ENCODE data around the gene URM1. TPM values are rescaled to one million over a fixed set of nuclear protein-coding genes. Genes with fewer than 3 reads are reported as not detected.

The URM1 gene
- total RNA-seq = 10 to 100 TPM; 38.7 to 55.8 (median 52.5) TPM
- 29.5 TPM for total RNA-seq (2013)
- 27.3 to 84.0 (median 43.4) reads per million in 29 experiments for total RNA-seq

GRCh38 chr9:128370752-128371629 lies at the start of gene URM1:
URM1 (plus strand) TSS chr9:128371374; CDS start chr9:128371381, 7 bp downstream.
- DNase-seq = peak; percentile 92 to 98 (median 96)
- peak within 1 kb of the TSS; percentile 82 for H3K27ac ChIP-seq (ENCODE audit: low read length)
- Mint-ChIP-seq H3K27ac (peak within 1 kb of the TSS; percentile 96 to 97), H3K36me3 (peaks cover 8% of the 10 kb centered on the region), H3K9me3 (no peaks in the 10 kb centered on the region), H3K4me1 (peaks cover 37 to 42% (median 38%) of the 10 kb centered on the region in 3 donors), H3K27me3 (no peaks in the 10 kb centered on the region), H3K4me3 (peak within 1 kb of the TSS; percentile 87 to 95 (median 95))
- CTCF ChIA-PET = interaction anchor here in 1 of 2 donors (0.5 to 2.0 kb wide), 6 partner anchors 8 to 1728 kb away, joined by 3 to 14 read pairs (median 4); partner anchors contain the start of gene CERCAM
- peak; percentile 95 to 98 (median 96) for ATAC-seq (replicated peaks in 1 of 4)
- H3K27me3 ChIP-seq (replicated peaks in 1 of 2; ENCODE audit: control insufficient read depth in 2 of 2, extremely low read depth in 1 of 2, insufficient read depth in 2 of 2, low read length in 1 of 2) = peaks cover 0 to 4% of the 10 kb centered on the region in 2 experiments
- peaks cover 6 to 19% of the 10 kb centered on the region in 2 donors for H3K36me3 ChIP-seq (ENCODE audit: control insufficient read depth in 2 of 2, extremely low read depth in 1 of 2, insufficient read depth in 1 of 2, low read length in 1 of 2)
- H3K4me3 ChIP-seq (ENCODE audit: control insufficient read depth in 1 of 2, extremely low read depth in 1 of 2, low read length in 1 of 2) = peak within 1 kb of the TSS; percentile 82 to 89
- H3K9me3 ChIP-seq = no peaks in the 10 kb centered on the region
- H3K4me1 ChIP-seq (ENCODE audit: control insufficient read depth in 1 of 2, extremely low read depth in 1 of 2, insufficient read depth in 2 of 2, low read length in 2 of 2) = peaks cover 6 to 29% of the 10 kb centered on the region in 2 experiments
- POLR2A ChIA-PET = interaction anchor here (0.6 to 0.7 kb wide), 5 partner anchors 18 to 1324 kb away, joined by 3 to 7 read pairs (median 3); no protein-coding TSS in a partner anchor
- under 1% methylated on average over 40 of the region's 55 CpGs for WGBS (ENCODE audit: insufficient coverage)

GRCh38 chr9:128321879-128322403 lies 49.2 kb upstream of the URM1 start:
- H3K4me1 ChIP-seq (ENCODE audit: control insufficient read depth in 1 of 2, extremely low read depth in 1 of 2, insufficient read depth in 2 of 2, low read length in 2 of 2) = peaks cover 8 to 37% of the 10 kb centered on the region in 2 experiments
- Mint-ChIP-seq H3K9me3 (no peaks in the 10 kb centered on the region), H3K4me3 (peak overlapping the region; percentile 90 to 97 (median 95)), H3K36me3 (peaks cover 15% of the 10 kb centered on the region), H3K4me1 (peaks cover 26 to 42% (median 37%) of the 10 kb centered on the region in 3 donors), H3K27ac (peak overlapping the region; percentile 97 to 100), H3K27me3 (no peaks in the 10 kb centered on the region)
- H3K36me3 ChIP-seq (ENCODE audit: control insufficient read depth in 2 of 2, extremely low read depth in 1 of 2, insufficient read depth in 1 of 2, low read length in 1 of 2) = peaks cover 0 to 30% of the 10 kb centered on the region in 2 donors
- H3K27ac ChIP-seq (ENCODE audit: low read length) = peak overlapping the region; percentile 83
- no peaks in the 10 kb centered on the region for H3K27me3 ChIP-seq (replicated peaks in 1 of 2; ENCODE audit: control insufficient read depth in 2 of 2, extremely low read depth in 1 of 2, insufficient read depth in 2 of 2, low read length in 1 of 2)
- H3K4me3 ChIP-seq (ENCODE audit: control insufficient read depth in 1 of 2, extremely low read depth in 1 of 2, low read length in 1 of 2) = peak overlapping the region; percentile 77 to 80
- H3K9me3 ChIP-seq = no peaks in the 10 kb centered on the region
- WGBS (ENCODE audit: insufficient coverage) = 1% methylated on average over 21 of the region's 21 CpGs
- DNase-seq (no peak), ATAC-seq (replicated peaks in 1 of 4) (no peak)
- ChIA-PET CTCF (no interaction called here), POLR2A (no interaction called here)

- WGBS (ENCODE audit: insufficient coverage) = under 1% methylated on average over 78 of the region's 83 CpGs
- peaks cover 13% of the 10 kb centered on the region for H3K36me3 Mint-ChIP-seq
- H3K4me1 Mint-ChIP-seq = peaks cover 26 to 42% (median 37%) of the 10 kb centered on the region in 3 donors
- no peaks in the 10 kb centered on the region for H3K27me3 ChIP-seq (replicated peaks in 1 of 2; ENCODE audit: control insufficient read depth in 2 of 2, extremely low read depth in 1 of 2, insufficient read depth in 2 of 2, low read length in 1 of 2)
- H3K9me3 ChIP-seq = no peaks in the 10 kb centered on the region
- peak within 1 kb of the TSS; percentile 97 to 100 for H3K27ac Mint-ChIP-seq
- DNase-seq (peak; percentile 84 to 96 (median 90)), ATAC-seq (replicated peaks in 1 of 4) (peak; percentile 90 to 92 (median 91))
- peak within 1 kb of the TSS; percentile 83 for H3K27ac ChIP-seq (ENCODE audit: low read length)
- H3K9me3 Mint-ChIP-seq = no peaks in the 10 kb centered on the region
- peak within 1 kb of the TSS; percentile 90 to 97 (median 95) for H3K4me3 Mint-ChIP-seq
- no peaks in the 10 kb centered on the region for H3K27me3 Mint-ChIP-seq
- ChIA-PET CTCF (no interaction called here), POLR2A (no interaction called here)
- H3K4me3 ChIP-seq (ENCODE audit: control insufficient read depth in 1 of 2, extremely low read depth in 1 of 2, low read length in 1 of 2) = peak within 1 kb of the TSS; percentile 77 to 80
- peaks cover 8 to 37% of the 10 kb centered on the region in 2 experiments for H3K4me1 ChIP-seq (ENCODE audit: control insufficient read depth in 1 of 2, extremely low read depth in 1 of 2, insufficient read depth in 2 of 2, low read length in 2 of 2)
- H3K36me3 ChIP-seq (ENCODE audit: control insufficient read depth in 2 of 2, extremely low read depth in 1 of 2, insufficient read depth in 1 of 2, low read length in 1 of 2) = peaks cover 0 to 24% of the 10 kb centered on the region in 2 donors
Observed at GRCh38 chr9:128322404-128323211, 48.6 kb upstream of the URM1 start, which contains the start of the genes COQ4 and TRUB2. COQ4 (plus strand) TSS chr9:128322839; CDS start chr9:128322859, 20 bp downstream. TRUB2 (minus strand) TSS chr9:128322447; CDS start chr9:128322408, 39 bp downstream.

- 0% methylated on average over 1 of the region's 16 CpGs for WGBS (ENCODE audit: insufficient coverage)
- no peak for ATAC-seq (replicated peaks in 1 of 4)
- Mint-ChIP-seq H3K36me3 (peaks cover 16% of the 10 kb centered on the region), H3K27me3 (no peaks in the 10 kb centered on the region), H3K4me3 (peak overlapping the region; percentile 90 to 97 (median 95)), H3K27ac (peak overlapping the region; percentile 97 to 100), H3K9me3 (no peaks in the 10 kb centered on the region), H3K4me1 (peaks cover 26 to 42% (median 37%) of the 10 kb centered on the region in 3 donors)
- H3K9me3 ChIP-seq = no peaks in the 10 kb centered on the region
- peaks cover 0 to 23% of the 10 kb centered on the region in 2 donors for H3K36me3 ChIP-seq (ENCODE audit: control insufficient read depth in 2 of 2, extremely low read depth in 1 of 2, insufficient read depth in 1 of 2, low read length in 1 of 2)
- ChIA-PET POLR2A (no interaction called here), CTCF (no interaction called here)
- H3K27me3 ChIP-seq (replicated peaks in 1 of 2; ENCODE audit: control insufficient read depth in 2 of 2, extremely low read depth in 1 of 2, insufficient read depth in 2 of 2, low read length in 1 of 2) = no peaks in the 10 kb centered on the region
- peak overlapping the region; percentile 77 to 80 for H3K4me3 ChIP-seq (ENCODE audit: control insufficient read depth in 1 of 2, extremely low read depth in 1 of 2, low read length in 1 of 2)
- H3K4me1 ChIP-seq (ENCODE audit: control insufficient read depth in 1 of 2, extremely low read depth in 1 of 2, insufficient read depth in 2 of 2, low read length in 2 of 2) = peaks cover 8 to 37% of the 10 kb centered on the region in 2 experiments
- peak overlapping the region; percentile 83 for H3K27ac ChIP-seq (ENCODE audit: low read length)
- no peak for DNase-seq
Observed at GRCh38 chr9:128323212-128323730, 47.9 kb upstream of the URM1 start.

- peak overlapping the region; percentile 97 to 100 for H3K27ac Mint-ChIP-seq
- H3K36me3 ChIP-seq (ENCODE audit: control insufficient read depth in 2 of 2, extremely low read depth in 1 of 2, insufficient read depth in 1 of 2, low read length in 1 of 2) = peaks cover 0 to 27% of the 10 kb centered on the region in 2 donors
- POLR2A ChIA-PET = no interaction called here
- peak overlapping the region; percentile 77 to 80 for H3K4me3 ChIP-seq (ENCODE audit: control insufficient read depth in 1 of 2, extremely low read depth in 1 of 2, low read length in 1 of 2)
- no peaks in the 10 kb centered on the region for H3K9me3 ChIP-seq
- DNase-seq (no peak), ATAC-seq (replicated peaks in 1 of 4) (no peak)
- H3K9me3 Mint-ChIP-seq = no peaks in the 10 kb centered on the region
- H3K4me1 ChIP-seq (ENCODE audit: control insufficient read depth in 1 of 2, extremely low read depth in 1 of 2, insufficient read depth in 2 of 2, low read length in 2 of 2) = peaks cover 8 to 37% of the 10 kb centered on the region in 2 experiments
- WGBS (ENCODE audit: insufficient coverage) = 88% methylated on average over 1 of the region's 12 CpGs
- CTCF ChIA-PET = no interaction called here
- peaks cover 20% of the 10 kb centered on the region for H3K36me3 Mint-ChIP-seq
- H3K27me3 Mint-ChIP-seq = no peaks in the 10 kb centered on the region
- peak overlapping the region; percentile 90 to 97 (median 95) for H3K4me3 Mint-ChIP-seq
- peaks cover 26 to 42% (median 37%) of the 10 kb centered on the region in 3 donors for H3K4me1 Mint-ChIP-seq
- H3K27ac ChIP-seq (ENCODE audit: low read length) = peak overlapping the region; percentile 83
- H3K27me3 ChIP-seq (replicated peaks in 1 of 2; ENCODE audit: control insufficient read depth in 2 of 2, extremely low read depth in 1 of 2, insufficient read depth in 2 of 2, low read length in 1 of 2) = no peaks in the 10 kb centered on the region
Observed at GRCh38 chr9:128323791-128324190, 47.4 kb upstream of the URM1 start.

All from T-cell (primary cell).